ENCODE results near the gene BACH1.

The BACH1 gene

GRCh38 chr21:29303288-29303687 is 4.6 kb downstream of the BACH1 start:
- ChIA-PET POLR2A (interaction anchor here (0.6 to 2.0 kb wide), 6 partner anchors 13 to 300 kb away, joined by 3 to 7 read pairs (median 3); no protein-coding TSS in a partner anchor), CTCF (interaction anchor here (1.0 to 5.1 kb wide), 6 partner anchors 13 to 229 kb away, joined by 3 to 42 read pairs (median 4); no protein-coding TSS in a partner anchor)
- peak overlapping the region; percentile 96 for H3K4me3 ChIP-seq (ENCODE audit: low read depth, low read length)
- TF ChIP-seq CTCF (IDR thresholded peaks at IDR 0.05; ENCODE audit: insufficient read depth, low read length, missing control alignments) = no peak
- DNase-seq (ENCODE audit: low read depth, low spot score) = no peak

DNA sequence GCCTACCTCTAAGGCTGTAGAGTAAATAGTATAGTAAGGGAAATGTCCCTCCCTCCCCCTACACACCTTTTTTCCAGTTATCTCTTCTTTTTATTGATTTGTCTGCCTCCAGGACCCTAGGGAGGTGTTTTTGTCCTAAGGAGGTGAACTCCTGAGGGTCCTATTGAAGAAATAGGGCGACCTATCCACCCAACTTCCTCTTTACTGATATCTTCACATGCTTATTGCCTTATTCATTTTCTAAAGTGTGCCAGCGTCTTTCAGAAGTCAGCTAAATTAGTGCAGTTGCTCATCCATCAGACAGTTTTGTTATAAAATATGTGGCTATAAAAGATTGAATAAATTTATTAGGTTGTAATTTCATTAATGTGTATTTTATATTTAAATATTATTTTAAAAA is 5.9 kb downstream of the BACH1 start:
- no peak for TF ChIP-seq CTCF (IDR thresholded peaks at IDR 0.05; ENCODE audit: insufficient read depth, low read length, missing control alignments)
- ChIA-PET CTCF (interaction anchor here (1.2 to 2.4 kb wide), 2 partner anchors 65 to 140 kb away, joined by 3 to 8 read pairs; no protein-coding TSS in a partner anchor), POLR2A (no interaction called here)
- no peak for DNase-seq (ENCODE audit: low read depth, low spot score)
- H3K4me3 ChIP-seq (ENCODE audit: low read depth, low read length) = no peak overlapping the region; the same call in 1 of the 2 replicates

DNA sequence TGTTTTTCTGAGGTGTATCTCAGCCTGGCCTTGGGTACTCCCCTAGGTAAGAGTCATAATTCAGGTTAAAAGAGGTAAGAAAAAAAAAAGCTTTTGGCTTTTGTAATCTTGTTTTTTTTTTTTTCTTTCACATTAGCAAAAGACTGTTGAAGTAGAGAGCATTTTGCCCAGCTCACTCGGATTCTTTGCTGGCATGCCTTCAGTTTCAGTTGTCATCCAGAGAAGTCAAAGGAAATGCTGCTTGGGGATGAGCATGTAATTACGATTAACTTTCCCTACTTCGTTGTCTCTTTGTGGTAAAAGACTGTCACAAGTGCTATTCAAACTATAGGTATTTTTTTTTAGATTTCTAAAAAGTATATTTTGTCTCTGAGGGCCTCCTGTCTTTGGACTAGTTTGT is 6.3 kb downstream of the BACH1 start:
- H3K4me3 ChIP-seq (ENCODE audit: low read depth, low read length) = no peak overlapping the region; the same call in none of the 2 replicates
- no peak for TF ChIP-seq CTCF (IDR thresholded peaks at IDR 0.05; ENCODE audit: insufficient read depth, low read length, missing control alignments)
- ChIA-PET CTCF (interaction anchor here (2.4 kb wide), 1 partner anchor 141 kb away, joined by 8 read pairs; no protein-coding TSS in a partner anchor), POLR2A (no interaction called here)
- no peak for DNase-seq (ENCODE audit: low read depth, low spot score)

DNA sequence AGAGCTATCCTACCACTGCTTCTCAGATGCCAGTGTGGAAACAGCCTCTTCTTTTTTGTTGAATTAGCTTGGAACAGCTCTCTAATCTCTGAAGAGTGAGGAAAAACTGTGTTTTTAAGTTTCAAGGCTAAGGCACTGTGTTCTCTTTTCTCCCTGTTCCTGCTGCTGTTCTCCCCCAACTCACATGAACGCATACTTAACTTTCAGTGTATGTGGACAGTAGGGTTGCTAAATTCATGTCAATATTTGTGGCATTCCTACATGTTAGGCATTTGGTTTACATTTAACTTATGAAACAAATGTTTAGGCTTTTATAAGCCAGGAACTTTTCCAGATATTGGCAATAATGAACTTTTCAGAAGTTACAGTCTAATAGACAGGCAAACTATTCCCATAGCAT is 6.8 kb downstream of the BACH1 start:
- DNase-seq (ENCODE audit: low read depth, low spot score) = no peak
- ChIA-PET CTCF (interaction anchor here (2.4 kb wide), 1 partner anchor 141 kb away, joined by 8 read pairs; no protein-coding TSS in a partner anchor), POLR2A (no interaction called here)
- TF ChIP-seq CTCF (IDR thresholded peaks at IDR 0.05; ENCODE audit: insufficient read depth, low read length, missing control alignments) = no peak
- H3K4me3 ChIP-seq (ENCODE audit: low read depth, low read length) = no peak overlapping the region

DNA sequence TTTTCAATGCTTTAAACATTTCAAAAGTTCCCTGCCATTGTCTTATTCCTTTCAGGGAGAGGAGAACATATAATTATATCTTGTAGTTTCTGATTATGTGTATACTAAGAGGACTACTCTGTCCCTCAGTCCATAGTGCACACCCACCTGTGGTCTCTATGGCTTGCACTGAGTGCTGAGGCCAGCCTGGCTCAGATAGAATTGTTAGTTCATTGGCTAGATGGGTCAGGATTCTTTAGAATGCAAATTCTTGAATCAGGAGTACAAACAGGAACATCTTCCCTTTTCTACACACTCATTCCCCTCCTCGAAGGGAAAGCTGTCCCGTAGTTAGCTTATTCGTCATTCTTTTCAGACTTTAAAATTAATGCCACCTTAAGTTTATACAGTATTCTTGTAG is 8.2 kb downstream of the BACH1 start:
- ChIA-PET POLR2A (no interaction called here), CTCF (no interaction called here)
- TF ChIP-seq CTCF (IDR thresholded peaks at IDR 0.05; ENCODE audit: insufficient read depth, low read length, missing control alignments) = no peak
- H3K4me3 ChIP-seq (ENCODE audit: low read depth, low read length) = no peak overlapping the region
- no peak for DNase-seq (ENCODE audit: low read depth, low spot score)

GRCh38 chr21:29307718-29308455 is 9.2 kb downstream of the BACH1 start:
- no peak overlapping the region for H3K4me3 ChIP-seq (ENCODE audit: low read depth, low read length)
- ChIA-PET CTCF (no interaction called here), POLR2A (interaction anchor here (1.0 kb wide), 1 partner anchor 8 kb away, joined by 5 read pairs; no protein-coding TSS in a partner anchor)
- no peak for TF ChIP-seq CTCF (IDR thresholded peaks at IDR 0.05; ENCODE audit: insufficient read depth, low read length, missing control alignments)
- no peak for DNase-seq (ENCODE audit: low read depth, low spot score)
